Mesangial cell (primary cell): ENCODE measurements around the gene KIT. TPM values are rescaled to one million over a fixed set of nuclear protein-coding genes. Genes with fewer than 3 reads are reported as not detected.

ENCODE experiments used
- total RNA-seq: library from RNA; depleted of rRNA; stranded (reverse); fragments of >200 nt; gene quantifications from 2 replicates; pipeline ENCODE4 v1.2.3, GENCODE V29; 2015

The KIT gene
- 0.38 and 0.49 TPM in 2 replicates for total RNA-seq

GRCh38 chr4:54657551-54658251 lies at the start of gene KIT:
TSS of gene KIT (plus strand) at chr4:54657957. CDS start at chr4:54658015, 58 bp downstream.

